ENCODE measurements around the gene CPT1A.

DNA sequence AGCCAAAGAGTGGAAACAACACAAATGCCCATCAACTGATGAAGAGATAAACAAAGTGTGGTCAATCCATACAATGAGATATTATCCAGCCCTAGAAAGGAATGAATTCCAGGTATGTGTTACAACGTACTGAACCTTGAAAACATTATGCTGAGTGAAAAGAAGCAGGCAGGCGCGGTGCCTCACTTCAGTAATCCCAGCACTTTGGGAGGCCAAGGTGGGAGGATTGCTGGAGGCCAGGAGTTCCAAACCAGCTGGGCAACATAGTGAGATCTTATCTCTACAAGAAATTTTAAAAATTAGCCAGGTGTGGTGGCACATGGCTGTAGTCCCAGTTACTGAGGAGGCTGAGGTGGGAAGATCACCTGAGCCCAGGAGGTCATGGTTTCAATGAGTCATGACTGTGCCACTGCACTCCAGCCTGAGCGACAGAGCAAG lies 65.7 kb downstream of the CPT1A start:
- TF ChIP-seq, protein P1, sequence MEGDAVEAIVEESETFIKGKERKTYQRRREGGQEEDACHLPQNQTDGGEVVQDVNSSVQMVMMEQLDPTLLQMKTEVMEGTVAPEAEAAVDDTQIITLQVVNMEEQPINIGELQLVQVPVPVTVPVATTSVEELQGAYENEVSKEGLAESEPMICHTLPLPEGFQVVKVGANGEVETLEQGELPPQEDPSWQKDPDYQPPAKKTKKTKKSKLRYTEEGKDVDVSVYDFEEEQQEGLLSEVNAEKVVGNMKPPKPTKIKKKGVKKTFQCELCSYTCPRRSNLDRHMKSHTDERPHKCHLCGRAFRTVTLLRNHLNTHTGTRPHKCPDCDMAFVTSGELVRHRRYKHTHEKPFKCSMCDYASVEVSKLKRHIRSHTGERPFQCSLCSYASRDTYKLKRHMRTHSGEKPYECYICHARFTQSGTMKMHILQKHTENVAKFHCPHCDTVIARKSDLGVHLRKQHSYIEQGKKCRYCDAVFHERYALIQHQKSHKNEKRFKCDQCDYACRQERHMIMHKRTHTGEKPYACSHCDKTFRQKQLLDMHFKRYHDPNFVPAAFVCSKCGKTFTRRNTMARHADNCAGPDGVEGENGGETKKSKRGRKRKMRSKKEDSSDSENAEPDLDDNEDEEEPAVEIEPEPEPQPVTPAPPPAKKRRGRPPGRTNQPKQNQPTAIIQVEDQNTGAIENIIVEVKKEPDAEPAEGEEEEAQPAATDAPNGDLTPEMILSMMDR (IDR thresholded peaks at IDR 0.05): no peak
- TF ChIP-seq POLR2A (IDR thresholded peaks at IDR 0.05): no peak

Data from ovary (tissue), 3 donors.